HG03039 (cell line): ENCODE data around the gene PDCD4.

Experiments used
- ATAC-seq: cut with Tn5 transposase; IDR thresholded peaks from one replicate; pipeline ENCODE4 v1.9.1; 2021; ENCODE audit warnings: mild to moderate bottlenecking, moderate library complexity; ENCODE audit not compliant: unreplicated experiment

The PDCD4 gene

DNA sequence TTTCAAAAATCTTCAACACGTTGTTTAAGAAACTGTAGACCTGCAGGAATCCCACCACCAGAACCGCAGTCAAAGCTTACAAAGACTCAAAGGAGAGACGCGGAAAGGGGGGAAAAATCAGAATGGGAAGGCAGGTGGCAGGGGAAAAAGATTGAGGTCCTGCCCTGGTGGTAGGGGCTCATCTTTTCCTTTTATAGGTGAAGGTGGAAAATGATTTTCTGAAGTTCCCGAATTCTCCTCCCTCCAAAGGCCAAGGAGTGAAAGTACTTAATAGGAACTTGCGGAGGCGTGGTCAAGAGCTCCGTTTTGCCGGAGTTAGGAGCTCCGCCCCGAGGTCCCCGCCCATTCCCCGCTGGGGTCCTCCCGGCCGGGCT is 46.5 kb downstream of the PDCD4 start:
- no peak for ATAC-seq

DNA sequence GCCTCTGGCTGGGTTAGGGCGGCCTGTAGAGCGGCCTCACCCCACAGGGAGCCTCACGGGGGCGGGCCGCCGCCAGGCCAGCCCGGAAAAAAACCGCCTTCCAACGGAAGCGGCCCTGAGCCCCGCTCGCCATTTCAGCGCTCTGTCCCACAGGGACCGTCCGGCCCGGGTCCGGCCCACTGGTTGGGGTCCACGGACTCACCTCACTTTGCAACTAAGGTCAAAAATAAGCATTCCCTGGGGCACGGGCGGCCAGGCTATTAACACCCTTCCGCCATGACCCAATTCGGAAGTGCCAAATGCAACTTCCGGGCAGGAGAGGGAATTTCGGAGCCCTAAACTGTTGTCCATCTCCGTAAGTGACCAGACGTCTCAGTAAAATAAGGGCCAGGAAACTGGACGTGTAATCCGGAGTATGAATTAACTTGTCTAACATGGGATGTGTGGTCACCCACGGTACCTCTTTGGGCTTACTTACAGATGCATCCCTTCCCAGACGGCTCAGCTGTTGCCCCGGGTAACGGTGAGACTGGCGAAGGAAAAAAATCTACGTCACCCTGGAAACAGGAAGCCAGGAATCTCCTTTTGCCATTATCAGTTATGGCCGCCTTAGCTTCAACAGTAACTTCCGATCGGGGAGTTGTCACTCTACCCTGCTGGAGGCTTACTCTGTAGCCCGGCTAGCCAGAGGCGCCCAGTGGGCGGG is 47.1 kb downstream of the PDCD4 start, which contains the start of gene BBIP1:
Gene BBIP1 (minus strand): TSS at position 538 of the 706 bp plus-strand sequence. CDS start 1,023 bp downstream, outside the sequence.
- peak; percentile 49 for ATAC-seq

GRCh38 chr10:110919349-110919931 is 47.7 kb downstream of the PDCD4 start, which contains the start of gene SHOC2:
SHOC2 (plus strand) TSS chr10:110919604; CDS start chr10:110964359, 44,755 bp downstream.
- peak; percentile 85 for ATAC-seq

DNA sequence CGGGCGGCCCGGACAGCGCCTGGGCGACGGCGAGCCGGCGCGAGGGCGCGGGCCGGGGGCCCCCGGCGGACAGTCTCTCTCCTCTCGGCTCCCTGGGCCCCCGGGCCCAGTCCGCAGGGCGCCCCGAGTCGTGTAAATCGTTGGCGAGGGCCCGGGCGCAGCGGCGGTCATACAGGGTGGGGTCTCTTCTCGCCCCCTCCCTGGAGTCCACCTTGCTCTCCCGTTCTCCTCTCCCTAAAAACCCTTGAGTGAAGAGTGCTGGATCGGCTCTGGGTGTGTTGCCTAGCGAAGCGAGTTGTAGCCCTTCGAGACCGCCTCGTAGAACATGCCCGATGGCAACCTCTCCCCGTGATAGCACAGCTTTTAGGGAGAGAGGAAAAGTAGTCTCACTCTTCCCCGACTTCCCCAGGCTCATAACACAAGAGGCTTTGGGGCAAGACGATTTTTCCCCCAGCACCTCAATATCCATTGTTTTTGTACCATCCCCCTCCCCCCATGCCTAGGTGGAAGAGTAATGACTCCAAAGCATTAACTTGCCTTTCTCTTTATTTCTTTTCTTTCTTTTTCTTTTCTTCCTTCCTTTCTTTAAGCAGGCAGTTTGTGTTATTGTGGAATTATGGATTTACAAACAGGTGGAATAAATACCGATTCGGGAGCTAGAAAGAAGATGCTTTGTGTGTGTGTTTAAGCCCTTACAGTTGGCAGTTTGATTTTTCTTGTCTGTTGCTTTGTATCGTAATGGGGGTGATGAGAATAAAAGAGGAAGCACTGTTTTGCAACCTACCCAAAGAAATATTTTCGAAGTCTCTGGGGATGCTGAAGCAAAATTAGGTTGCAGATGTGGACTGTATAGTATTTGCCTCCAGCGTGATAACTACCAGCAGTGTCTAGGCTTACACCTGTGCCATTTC is 48.5 kb downstream of the PDCD4 start:
- ATAC-seq: peak; percentile 1

DNA sequence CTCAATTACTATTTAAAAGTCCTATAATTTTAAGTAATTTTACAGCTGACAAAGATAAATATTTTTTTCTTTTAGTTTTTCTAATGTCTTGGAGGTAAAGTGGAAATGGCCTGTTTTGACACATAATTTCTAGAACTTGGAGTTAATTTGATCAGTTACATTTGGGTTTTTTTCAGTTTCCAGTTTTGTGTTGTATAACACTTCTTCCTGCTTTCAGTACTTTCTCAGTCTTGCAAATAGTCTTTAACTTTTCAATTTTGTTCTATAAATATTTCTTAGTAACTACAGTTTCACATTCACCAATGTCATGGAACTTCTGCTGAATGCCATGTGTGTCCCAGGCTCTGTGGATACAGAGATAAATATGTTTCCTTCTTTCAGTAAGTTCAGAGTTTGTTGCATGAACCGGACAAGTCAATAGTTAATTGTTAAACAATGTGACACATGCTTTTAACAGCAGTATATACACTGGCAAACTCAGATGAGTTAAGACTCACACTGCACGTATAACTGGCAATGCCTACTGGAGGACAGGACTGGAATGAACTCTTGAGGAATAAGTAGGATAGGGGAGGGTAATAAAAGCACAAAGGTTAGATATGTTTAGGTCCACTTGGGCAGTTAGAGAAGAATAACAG is 52.2 kb downstream of the PDCD4 start:
- ATAC-seq: no peak

DNA sequence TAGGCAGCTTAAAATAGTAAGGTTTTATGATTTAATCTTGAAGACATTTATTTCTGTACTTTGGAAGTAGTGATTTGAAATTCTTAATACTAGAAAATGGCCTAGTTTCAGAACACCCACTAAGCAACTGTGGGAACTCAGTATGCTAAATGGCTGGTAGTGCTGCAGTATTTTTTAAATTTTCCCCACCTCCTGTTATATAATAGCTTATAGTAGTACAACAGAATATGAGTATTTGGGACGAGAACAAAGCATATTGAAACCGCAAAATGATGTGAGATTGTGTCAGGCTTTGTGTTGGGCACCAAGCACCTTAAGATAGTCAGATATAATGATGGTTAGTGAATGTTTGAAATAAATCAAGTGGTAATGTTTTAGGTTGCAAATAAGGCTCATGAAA is 55.7 kb downstream of the PDCD4 start:
- no peak for ATAC-seq

DNA sequence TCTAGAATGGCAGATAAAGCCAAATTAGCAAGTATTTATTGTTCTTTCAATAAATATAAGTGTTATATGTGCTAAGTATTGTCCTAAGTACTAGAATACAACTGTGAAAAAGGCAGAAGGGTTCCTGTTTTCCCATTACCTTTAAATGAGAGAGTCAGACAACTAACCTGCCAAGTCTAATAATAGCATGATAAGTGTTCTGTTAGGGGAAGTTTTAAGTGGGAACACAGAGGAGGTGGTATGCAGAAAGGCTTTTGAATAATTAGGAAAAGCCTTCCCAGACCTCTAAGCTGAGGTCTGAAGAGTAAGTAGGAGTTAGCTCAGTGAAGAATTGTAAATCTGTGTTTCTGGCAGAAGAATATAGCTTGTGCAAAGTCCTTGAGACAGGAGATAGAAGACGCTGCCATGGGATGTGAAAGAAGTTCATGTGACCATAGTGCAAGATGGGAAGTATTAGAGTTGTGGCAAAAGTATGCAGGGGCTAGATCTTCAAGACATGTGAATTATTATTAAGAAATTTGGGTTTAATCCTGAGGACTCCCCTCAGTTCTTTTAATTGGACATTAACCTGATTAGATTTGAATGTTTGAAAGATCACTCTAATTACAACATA is 60.1 kb downstream of the PDCD4 start:
- no peak for ATAC-seq

DNA sequence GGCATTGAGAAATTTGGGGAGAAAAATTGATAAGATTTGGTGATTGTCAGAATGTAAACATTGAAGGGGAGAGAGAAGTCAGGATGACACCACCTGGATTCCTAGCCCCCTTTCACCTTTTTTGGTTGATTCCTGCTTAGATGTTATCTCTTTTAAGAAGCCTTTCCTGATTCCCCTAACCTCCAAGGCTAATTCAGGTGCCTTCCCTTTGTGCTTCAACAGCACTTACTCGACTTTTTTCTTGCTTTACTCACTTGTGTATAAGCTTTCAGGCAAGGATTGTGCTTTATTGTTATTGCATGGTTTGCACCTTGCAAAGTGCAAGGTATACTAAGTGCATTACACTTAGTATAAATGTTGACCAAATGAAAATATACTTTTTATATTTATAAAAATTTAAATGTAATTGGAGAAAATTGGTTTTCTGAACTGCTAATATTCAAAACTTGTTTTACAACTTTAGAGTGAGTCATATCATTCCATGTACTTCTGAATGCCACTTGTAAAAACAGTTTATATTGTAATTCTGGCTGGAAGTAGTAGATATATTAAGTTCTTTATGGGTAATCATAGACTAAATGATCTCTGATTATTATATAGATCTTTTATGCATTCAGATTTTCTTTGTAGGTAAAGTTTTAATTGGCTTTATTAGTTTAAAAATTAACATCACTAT is 60.9 kb downstream of the PDCD4 start:
- no peak for ATAC-seq

DNA sequence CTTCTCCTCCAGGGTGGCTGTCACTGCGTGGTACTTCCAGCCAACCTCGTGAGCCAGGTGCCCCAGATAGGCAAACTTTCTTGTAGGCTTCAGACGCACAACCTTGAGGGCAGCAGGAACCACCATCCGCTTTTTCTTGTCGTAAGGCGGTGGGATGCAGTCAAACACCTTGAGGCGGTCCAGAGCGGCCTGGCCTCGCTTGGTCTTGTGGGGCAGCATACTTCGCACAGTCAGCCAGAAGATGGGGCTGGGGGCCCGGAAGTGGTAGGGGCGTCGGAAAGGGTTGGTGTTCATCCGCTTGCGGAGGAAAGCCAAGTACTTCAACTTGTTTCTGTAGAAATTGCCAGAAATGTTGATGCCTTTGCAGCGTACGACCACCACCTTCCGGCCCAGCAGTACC is 65.0 kb downstream of the PDCD4 start:
- ATAC-seq: no peak

- ATAC-seq: no peak
Measured at GRCh38 chr10:110939419-110939818, 67.7 kb downstream of the PDCD4 start.

GRCh38 chr10:110944792-110945396 is 73.2 kb downstream of the PDCD4 start:
- ATAC-seq: no peak

- ATAC-seq: no peak
Measured at GRCh38 chr10:110946496-110946895, 74.8 kb downstream of the PDCD4 start.

- ATAC-seq: no peak
Measured at GRCh38 chr10:110947061-110947595, 75.4 kb downstream of the PDCD4 start.
